ENCODE results near the gene D2HGDH.

D2HGDH gene

DNA sequence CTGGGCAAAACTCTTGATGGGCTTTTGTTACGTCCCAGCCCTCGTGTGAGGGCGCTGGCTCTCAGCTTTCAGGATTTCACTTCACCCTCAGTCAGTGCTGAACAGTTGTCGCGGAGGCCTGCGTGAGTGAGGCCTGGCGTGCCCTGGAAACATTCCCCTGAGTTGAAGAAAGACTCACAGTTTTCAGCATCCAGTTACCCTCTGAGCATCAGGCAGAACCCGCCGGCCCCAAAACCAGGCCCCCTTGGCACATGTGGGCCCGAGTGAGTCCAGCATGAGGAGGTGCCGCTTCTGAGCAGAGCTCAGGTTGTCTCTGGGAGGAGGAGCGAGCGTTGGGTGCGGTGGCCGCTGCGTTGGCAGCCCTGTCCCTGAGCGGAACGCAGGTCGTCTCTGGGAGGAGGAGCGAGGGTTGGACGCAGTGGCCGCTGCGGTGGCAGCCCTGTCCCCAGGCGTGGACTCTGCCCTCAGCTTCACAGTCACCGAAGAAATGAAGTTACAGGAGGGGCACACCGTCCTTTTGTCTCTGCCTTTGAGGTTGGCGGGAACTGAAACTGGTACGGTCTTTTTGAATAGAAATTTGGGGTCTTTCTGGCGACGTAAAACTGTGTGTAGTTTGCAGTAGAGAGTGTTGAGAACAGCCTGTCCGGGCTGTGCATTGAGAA, 74.4 kb downstream of the D2HGDH start, which contains the start of gene NEU4:
TSS of gene NEU4 (plus strand) at position 473 of the 662 bp plus-strand sequence. CDS start 5,292 bp downstream, outside the sequence.
- H2AFZ ChIP-seq (ENCODE audit: low read length), result no peak within 1 kb of the TSS
- H3K27ac ChIP-seq (ENCODE audit: low read length), result no peak within 1 kb of the TSS

GRCh38 chr2:241809383-241810306, 75.2 kb downstream of the D2HGDH start:
- Histone ChIP-seq H3K4me1 (ENCODE audit: low read length) (no peaks in the 10 kb centered on the region), H3K4me2 (ENCODE audit: low read depth, low read length) (no peak overlapping the region)

More for the DNA sequence above, 74.4 kb downstream of the D2HGDH start, which contains the start of gene NEU4:
- no peaks in the 10 kb centered on the region for H3K9me3 ChIP-seq (replicated peaks; ENCODE audit: insufficient read depth, low read length)
- H3K4me1 ChIP-seq (ENCODE audit: low read length), result no peaks in the 10 kb centered on the region
- H4K20me1 ChIP-seq (ENCODE audit: insufficient read depth, low read length), result no peaks in the 10 kb centered on the region
- H3K4me2 ChIP-seq (ENCODE audit: low read depth, low read length), result no peak within 1 kb of the TSS
- peaks cover 56% of the 10 kb centered on the region for H3K27me3 ChIP-seq (replicated peaks; ENCODE audit: insufficient read depth, low read length)
- no peaks in the 10 kb centered on the region for H3K36me3 ChIP-seq (replicated peaks; ENCODE audit: insufficient read depth, low read length)
- DNase-seq, result no peak
- H3F3A ChIP-seq (ENCODE audit: insufficient read depth, low read length), result no peaks in the 10 kb centered on the region
- no peak within 1 kb of the TSS for H3K4me3 ChIP-seq (ENCODE audit: low read length)
- H3K79me2 ChIP-seq (ENCODE audit: low read length), result no peaks in the 10 kb centered on the region
- TF ChIP-seq EZH2phosphoT487 (IDR thresholded peaks at IDR 0.05; ENCODE audit: low read length) (no peak), EZH2 (optimal IDR thresholded peaks at IDR 0.05; ENCODE audit: low read depth, low read length) (no peak), CTCF (IDR thresholded peaks at IDR 0.05; ENCODE audit: low read length) (no peak)
- no peak within 1 kb of the TSS for H3K9ac ChIP-seq (ENCODE audit: low read length)
- no peaks in the 10 kb centered on the region for H3K9me2 ChIP-seq (replicated peaks; ENCODE audit: insufficient read depth, low read length)

More at GRCh38 chr2:241809383-241810306, 75.2 kb downstream of the D2HGDH start:
- peaks cover 56% of the 10 kb centered on the region for H3K27me3 ChIP-seq (replicated peaks; ENCODE audit: insufficient read depth, low read length)
- H3K27ac ChIP-seq (ENCODE audit: low read length), result no peak overlapping the region
- H3K79me2 ChIP-seq (ENCODE audit: low read length), result no peaks in the 10 kb centered on the region
- no peaks in the 10 kb centered on the region for H3K9me3 ChIP-seq (replicated peaks; ENCODE audit: insufficient read depth, low read length)
- H3K9me2 ChIP-seq (replicated peaks; ENCODE audit: insufficient read depth, low read length), result no peaks in the 10 kb centered on the region
- no peak overlapping the region for H3K4me3 ChIP-seq (ENCODE audit: low read length)
- H3K9ac ChIP-seq (ENCODE audit: low read length), result no peak overlapping the region
- no peaks in the 10 kb centered on the region for H3K36me3 ChIP-seq (replicated peaks; ENCODE audit: insufficient read depth, low read length)
- no peak overlapping the region for H2AFZ ChIP-seq (ENCODE audit: low read length)
- H4K20me1 ChIP-seq (ENCODE audit: insufficient read depth, low read length), result no peaks in the 10 kb centered on the region
- TF ChIP-seq EZH2phosphoT487 (IDR thresholded peaks at IDR 0.05; ENCODE audit: low read length) (no peak), CTCF (IDR thresholded peaks at IDR 0.05; ENCODE audit: low read length) (no peak)
- no peaks in the 10 kb centered on the region for H3F3A ChIP-seq (ENCODE audit: insufficient read depth, low read length)
- DNase-seq, result no peak
